Stimulated activated naive B cell treated with anti-CD40 and anti-IgM and Interleukin-4, amounts not matched to agents 10 μg/mL and 1 μg/mL and 100 μg/mL, for 72 hours (primary cell): ENCODE data around the gene SMNDC1.

Experiments
- ATAC-seq, 2 donors: fragments of 150-1000 bp; cut with Tn5 transposase; replicated peaks; 2 replicates each; pipeline ENCODE4 v1.10.0; 2021; ENCODE audit warnings: moderate library complexity in 1 of 2
- DNase-seq: peaks from one replicate; pipeline ENCODE4 v3.0.0; 2021
- H3K27ac Mint-ChIP-seq: one replicate; pipeline ENCODE4 v1.8.0; 2022; ENCODE audit warnings: mild to moderate bottlenecking, mixed read lengths
- H3K27me3 Mint-ChIP-seq, 2 donors: one replicate each; pipeline ENCODE4 v1.8.0; 2022; ENCODE audit warnings: mixed read lengths in 2 of 2
- H3K36me3 Mint-ChIP-seq, 2 donors: one replicate each; pipeline ENCODE4 v1.8.0; 2022; ENCODE audit warnings: mixed read lengths in 2 of 2, mild to moderate bottlenecking in 1 of 2
- H3K4me1 Mint-ChIP-seq, 2 donors: one replicate each; pipeline ENCODE4 v1.8.0; 2022; ENCODE audit warnings: mixed read lengths in 2 of 2, mild to moderate bottlenecking in 1 of 2
- H3K4me3 Mint-ChIP-seq, 2 donors: one replicate each; pipeline ENCODE4 v1.8.0; 2022; ENCODE audit warnings: mild to moderate bottlenecking in 2 of 2, mixed read lengths in 2 of 2, moderate library complexity in 1 of 2
- H3K9me3 Mint-ChIP-seq, 2 donors: one replicate each; pipeline ENCODE4 v1.8.0; 2022; ENCODE audit warnings: mixed read lengths in 2 of 2, mild to moderate bottlenecking in 1 of 2

Gene SMNDC1

GRCh38 chr10:110321869-110322620 lies 17.3 kb upstream of the SMNDC1 start:
- Mint-ChIP-seq H3K36me3 (peaks cover 0 to 5% of the 10 kb centered on the region in 2 donors), H3K4me1 (peaks cover 32 to 49% of the 10 kb centered on the region in 2 donors), H3K27me3 (no peaks in the 10 kb centered on the region), H3K27ac (no peak overlapping the region), H3K4me3 (no peak overlapping the region), H3K9me3 (peaks cover 0 to 8% of the 10 kb centered on the region in 2 donors)
- ATAC-seq (no peak), DNase-seq (no peak)

GRCh38 chr10:110317866-110318850 lies 13.4 kb upstream of the SMNDC1 start:
- DNase-seq = no peak
- Mint-ChIP-seq H3K4me1 (peaks cover 9 to 11% of the 10 kb centered on the region in 2 donors), H3K36me3 (peaks cover 0 to 3% of the 10 kb centered on the region in 2 donors), H3K9me3 (peaks cover 0 to 8% of the 10 kb centered on the region in 2 donors), H3K4me3 (peak overlapping the region in 1 of 2 donors; percentile 33), H3K27me3 (no peaks in the 10 kb centered on the region), H3K27ac (no peak overlapping the region)
- ATAC-seq = peak; percentile 29 to 56

DNA sequence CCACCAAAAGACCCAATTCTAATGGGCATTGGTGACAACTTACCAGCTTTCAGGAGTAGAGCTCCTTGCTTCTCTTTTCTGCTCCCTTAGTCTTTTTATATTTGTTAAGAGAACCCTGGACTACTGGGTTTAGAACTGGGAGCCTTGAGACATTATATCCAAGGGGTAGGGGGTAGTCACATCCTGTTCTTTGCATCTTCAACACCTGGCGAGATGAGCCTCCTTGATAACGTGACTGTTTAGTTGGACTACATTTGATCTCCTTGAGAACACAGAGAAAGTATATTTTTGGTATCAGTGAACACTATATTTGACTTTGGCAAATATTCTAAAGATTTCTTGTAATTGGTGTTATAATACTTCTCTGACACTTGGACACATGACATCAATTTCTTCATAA lies 9.0 kb upstream of the SMNDC1 start:
- no peaks in the 10 kb centered on the region for H3K36me3 Mint-ChIP-seq
- peaks cover 23 to 34% of the 10 kb centered on the region in 2 donors for H3K4me1 Mint-ChIP-seq
- H3K27me3 Mint-ChIP-seq = no peaks in the 10 kb centered on the region
- H3K9me3 Mint-ChIP-seq = no peaks in the 10 kb centered on the region
- H3K4me3 Mint-ChIP-seq = no peak overlapping the region
- ATAC-seq (no peak), DNase-seq (no peak)
- no peak overlapping the region for H3K27ac Mint-ChIP-seq

GRCh38 chr10:110312206-110312605 lies 7.5 kb upstream of the SMNDC1 start:
- no peaks in the 10 kb centered on the region for H3K36me3 Mint-ChIP-seq
- no peak overlapping the region for H3K4me3 Mint-ChIP-seq
- H3K27ac Mint-ChIP-seq = no peak overlapping the region
- H3K27me3 Mint-ChIP-seq = no peaks in the 10 kb centered on the region
- ATAC-seq (no peak), DNase-seq (no peak)
- no peaks in the 10 kb centered on the region for H3K9me3 Mint-ChIP-seq
- peaks cover 21 to 34% of the 10 kb centered on the region in 2 donors for H3K4me1 Mint-ChIP-seq

DNA sequence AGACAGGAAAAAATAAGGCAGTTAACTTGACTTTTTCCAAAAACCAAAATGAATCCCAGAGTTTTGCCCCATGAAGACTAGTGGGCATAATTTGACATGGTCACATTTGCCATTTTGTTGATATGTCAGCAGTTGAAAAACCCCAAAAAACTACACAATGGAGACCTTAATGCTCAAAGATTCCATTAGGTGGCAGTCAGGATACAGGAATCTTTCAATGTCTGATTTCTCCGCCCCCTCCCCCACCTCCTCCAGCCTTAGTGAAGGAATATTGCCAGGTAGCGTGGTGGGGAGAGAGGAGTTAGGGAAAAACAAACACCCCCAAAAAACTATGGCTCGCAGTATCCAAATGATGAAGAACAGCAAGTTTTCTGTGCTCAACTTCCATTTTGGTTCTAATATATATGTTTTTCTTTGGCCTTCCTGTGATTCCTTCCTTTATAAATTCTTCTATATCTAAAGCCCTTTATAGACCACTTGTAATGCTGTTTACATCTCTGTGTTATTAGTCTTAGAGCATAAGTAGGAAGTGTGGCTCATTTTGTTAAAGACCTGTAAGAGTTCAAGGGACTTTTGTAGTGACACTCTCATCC lies 6.7 kb upstream of the SMNDC1 start:
- Mint-ChIP-seq H3K4me1 (peaks cover 21 to 34% of the 10 kb centered on the region in 2 donors), H3K9me3 (no peaks in the 10 kb centered on the region), H3K27ac (peak overlapping the region; percentile 14), H3K4me3 (no peak overlapping the region), H3K36me3 (no peaks in the 10 kb centered on the region), H3K27me3 (no peaks in the 10 kb centered on the region)
- DNase-seq = no peak
- peak; percentile 49 to 64 for ATAC-seq

DNA sequence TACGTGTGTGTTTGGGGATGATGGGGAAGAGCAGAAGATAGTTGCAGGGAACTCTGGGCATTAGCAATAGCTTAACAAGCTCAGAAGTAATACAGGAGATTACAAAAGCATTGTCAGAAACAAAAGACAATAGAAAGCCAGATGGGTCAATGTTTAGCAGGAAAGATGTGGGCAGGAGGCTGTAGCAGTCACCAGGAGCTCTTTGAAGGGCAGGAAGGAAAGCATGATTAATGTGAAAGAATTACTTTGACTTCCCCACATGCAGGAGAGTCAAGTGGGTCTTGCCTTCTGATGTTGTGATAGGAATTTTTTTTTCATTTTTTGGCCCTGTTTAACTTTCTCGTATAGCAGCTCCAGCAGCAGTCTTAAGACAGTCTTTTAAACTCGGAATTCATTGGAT lies 6.0 kb upstream of the SMNDC1 start:
- no peak overlapping the region for H3K27ac Mint-ChIP-seq
- H3K36me3 Mint-ChIP-seq = no peaks in the 10 kb centered on the region
- no peaks in the 10 kb centered on the region for H3K9me3 Mint-ChIP-seq
- H3K4me3 Mint-ChIP-seq = no peak overlapping the region
- no peaks in the 10 kb centered on the region for H3K27me3 Mint-ChIP-seq
- peaks cover 23 to 34% of the 10 kb centered on the region in 2 donors for H3K4me1 Mint-ChIP-seq
- DNase-seq (no peak), ATAC-seq (no peak)

- Mint-ChIP-seq H3K27ac (no peak overlapping the region), H3K9me3 (no peaks in the 10 kb centered on the region), H3K4me1 (peaks cover 22 to 48% of the 10 kb centered on the region in 2 donors), H3K36me3 (peaks cover 4 to 10% of the 10 kb centered on the region in 2 donors), H3K4me3 (no peak overlapping the region), H3K27me3 (no peaks in the 10 kb centered on the region)
- DNase-seq = no peak
- no peak for ATAC-seq
Observed at GRCh38 chr10:110307805-110308204, 3.1 kb upstream of the SMNDC1 start.

GRCh38 chr10:110306452-110306768 lies 1.7 kb upstream of the SMNDC1 start:
- H3K36me3 Mint-ChIP-seq = peaks cover 6 to 13% of the 10 kb centered on the region in 2 donors
- no peaks in the 10 kb centered on the region for H3K27me3 Mint-ChIP-seq
- H3K9me3 Mint-ChIP-seq = no peaks in the 10 kb centered on the region
- peaks cover 21 to 48% of the 10 kb centered on the region in 2 donors for H3K4me1 Mint-ChIP-seq
- H3K4me3 Mint-ChIP-seq = peak overlapping the region in 1 of 2 donors; percentile 25
- DNase-seq = no peak
- ATAC-seq = no peak
- no peak overlapping the region for H3K27ac Mint-ChIP-seq

GRCh38 chr10:110305767-110306451 lies 1.2 kb upstream of the SMNDC1 start:
- peak; percentile 56 for DNase-seq
- Mint-ChIP-seq H3K4me1 (peaks cover 19 to 47% of the 10 kb centered on the region in 2 donors), H3K9me3 (no peaks in the 10 kb centered on the region), H3K36me3 (peaks cover 8 to 16% of the 10 kb centered on the region in 2 donors), H3K27ac (peak overlapping the region; percentile 97), H3K4me3 (peak overlapping the region; percentile 25 to 84), H3K27me3 (no peaks in the 10 kb centered on the region)
- peak; percentile 60 to 67 for ATAC-seq

DNA sequence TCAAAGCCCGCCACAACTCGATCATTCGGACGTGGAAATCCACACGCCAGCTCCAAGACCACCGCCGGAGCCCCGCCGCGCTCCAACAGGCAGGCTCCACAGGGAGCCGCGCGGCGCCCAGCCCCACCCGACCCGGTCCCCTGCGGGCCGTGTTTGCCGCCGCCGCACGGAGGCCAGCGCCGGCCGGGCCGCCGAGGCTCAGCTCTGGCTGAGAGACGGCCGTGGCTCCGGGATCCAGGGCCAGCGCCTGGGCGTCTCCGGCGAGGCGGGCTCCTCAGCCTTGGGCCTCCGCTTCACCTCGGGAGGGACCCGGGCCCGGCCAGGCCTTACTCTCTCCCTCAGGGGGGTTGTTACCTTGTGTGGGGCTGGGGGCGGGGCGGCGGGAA lies 333 bp downstream of the SMNDC1 start:
- no peaks in the 10 kb centered on the region for H3K9me3 Mint-ChIP-seq
- ATAC-seq (peak; percentile 64 to 65), DNase-seq (no peak)
- peaks cover 12 to 39% of the 10 kb centered on the region in 2 donors for H3K4me1 Mint-ChIP-seq
- peak overlapping the region; percentile 84 for H3K4me3 Mint-ChIP-seq
- peaks cover 9 to 17% of the 10 kb centered on the region in 2 donors for H3K36me3 Mint-ChIP-seq
- peak overlapping the region; percentile 97 for H3K27ac Mint-ChIP-seq
- no peaks in the 10 kb centered on the region for H3K27me3 Mint-ChIP-seq

- H3K9me3 Mint-ChIP-seq = no peaks in the 10 kb centered on the region
- H3K4me3 Mint-ChIP-seq = peak overlapping the region; percentile 84
- ATAC-seq = no peak
- peaks cover 9 to 17% of the 10 kb centered on the region in 2 donors for H3K36me3 Mint-ChIP-seq
- peak overlapping the region; percentile 72 for H3K27ac Mint-ChIP-seq
- H3K27me3 Mint-ChIP-seq = no peaks in the 10 kb centered on the region
- no peak for DNase-seq
- peaks cover 12 to 33% of the 10 kb centered on the region in 2 donors for H3K4me1 Mint-ChIP-seq
Observed at GRCh38 chr10:110303681-110304080, 1.0 kb downstream of the SMNDC1 start.

GRCh38 chr10:110300486-110300986 lies 4.2 kb downstream of the SMNDC1 start:
- Mint-ChIP-seq H3K9me3 (no peaks in the 10 kb centered on the region), H3K4me3 (no peak overlapping the region), H3K27ac (no peak overlapping the region), H3K27me3 (no peaks in the 10 kb centered on the region), H3K36me3 (peaks cover 23 to 31% of the 10 kb centered on the region in 2 donors), H3K4me1 (peaks cover 14 to 32% of the 10 kb centered on the region in 2 donors)
- DNase-seq = no peak
- no peak for ATAC-seq

DNA sequence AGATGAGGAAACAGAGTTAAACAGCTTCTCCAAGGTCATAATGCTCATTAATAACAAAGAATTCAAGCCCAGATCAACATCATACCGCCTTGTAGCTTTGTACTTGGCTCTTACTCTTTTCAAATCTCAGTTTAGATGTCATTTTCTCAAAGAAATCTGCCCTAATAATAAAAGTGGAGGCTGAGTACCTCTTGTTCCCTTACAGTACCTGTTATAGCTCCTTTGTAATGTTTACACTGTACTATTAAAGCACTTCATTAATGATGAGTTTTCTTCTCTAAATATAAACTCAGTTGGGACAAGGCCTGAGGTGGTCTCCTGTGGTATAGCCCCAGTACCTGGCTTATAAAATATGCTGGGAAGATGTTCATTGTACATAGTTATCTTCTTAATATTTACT lies 7.8 kb downstream of the SMNDC1 start:
- peaks cover 10 to 17% of the 10 kb centered on the region in 2 donors for H3K4me1 Mint-ChIP-seq
- H3K27ac Mint-ChIP-seq = no peak overlapping the region
- H3K27me3 Mint-ChIP-seq = no peaks in the 10 kb centered on the region
- H3K36me3 Mint-ChIP-seq = peaks cover 21 to 25% of the 10 kb centered on the region in 2 donors
- DNase-seq = no peak
- no peak for ATAC-seq
- H3K9me3 Mint-ChIP-seq = no peaks in the 10 kb centered on the region
- H3K4me3 Mint-ChIP-seq = no peak overlapping the region

DNA sequence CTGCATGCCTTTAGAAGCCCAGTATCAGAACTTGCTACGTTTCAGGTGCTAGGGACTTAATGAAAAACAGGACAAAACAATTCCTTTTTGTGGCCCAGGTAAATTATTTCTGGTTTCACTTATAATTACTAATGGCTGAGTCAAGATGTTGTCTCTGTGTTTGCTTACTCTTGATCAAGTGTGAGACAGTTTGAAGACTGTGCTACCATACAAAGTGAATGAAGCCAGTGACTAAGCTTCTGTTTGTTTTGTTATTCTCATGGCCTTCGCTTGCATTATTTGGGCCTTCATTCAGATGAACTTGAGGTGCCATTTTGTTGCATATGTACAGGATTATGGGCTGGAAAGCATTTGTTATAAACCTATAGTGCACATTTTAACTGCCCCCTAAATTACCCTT lies 17.9 kb downstream of the SMNDC1 start:
- Mint-ChIP-seq H3K36me3 (peaks cover 8 to 12% of the 10 kb centered on the region in 2 donors), H3K4me3 (no peak overlapping the region), H3K9me3 (no peaks in the 10 kb centered on the region), H3K4me1 (peaks cover 5 to 12% of the 10 kb centered on the region in 2 donors), H3K27ac (no peak overlapping the region), H3K27me3 (no peaks in the 10 kb centered on the region)
- no peak for DNase-seq
- ATAC-seq = no peak
